Urinary bladder (tissue), 4 donors: ENCODE measurements around the gene RPL19. TPM values are rescaled to one million over a fixed set of nuclear protein-coding genes. Genes with fewer than 3 reads are reported as not detected.
A peak's percentile ranks its signal among the peaks of the same experiment; 100 is the strongest.

Experiments
- DNase-seq: peaks from one replicate; pipeline ENCODE4 v3.0.0-alpha.2; 2015; ENCODE audit errors: extremely low spot score
- H3K27ac ChIP-seq: one replicate; pipeline ENCODE4 v1.5.1; 2013; ENCODE audit warnings: low read depth, mild to moderate bottlenecking, moderate library complexity
- H3K36me3 ChIP-seq: one replicate; pipeline ENCODE4 v1.6.1; 2013; ENCODE audit warnings: mild to moderate bottlenecking, moderate library complexity; ENCODE audit not compliant: insufficient read depth
- H3K4me1 ChIP-seq: one replicate; pipeline ENCODE4 v1.6.1; 2013; ENCODE audit warnings: mild to moderate bottlenecking, moderate library complexity; ENCODE audit not compliant: insufficient read depth
- H3K4me3 ChIP-seq: one replicate; pipeline ENCODE4 v1.5.1; 2013; ENCODE audit warnings: low read depth, low read length
- WGBS: extraction: QIAGEN DNeasy Blood & Tissue Kit; methylation state at CpG from one replicate; pipeline ENCODE4 v1.1.7; 2013; 5-methylcytosine and 5-hydroxymethylcytosine counted together
- polyA plus RNA-seq: library from polyadenylated mRNA; stranded (reverse); fragments of 200-250 nt; gene quantifications from one replicate; pipeline ENCODE4 v1.2.3, GENCODE V29; 2013
- total RNA-seq: library from RNA; depleted of rRNA; stranded (reverse); fragments of >200 nt; gene quantifications from one replicate; pipeline ENCODE4 v1.2.3, GENCODE V29; 2014
- donor health status: healthy with polysubstance abuse.
- donor health status: healthy.

The RPL19 gene
- total and polyA plus RNA-seq, 2 donors = 1,329 to 2,653 TPM

- WGBS = 79% methylated on average over 9 of the region's 9 CpGs
- H3K4me3 ChIP-seq = no peak overlapping the region
- DNase-seq = no peak
- no peak overlapping the region for H3K27ac ChIP-seq
- H3K36me3 ChIP-seq = no peaks in the 10 kb centered on the region
- no peaks in the 10 kb centered on the region for H3K4me1 ChIP-seq
Observed at GRCh38 chr17:39213852-39214251, 13.8 kb downstream of the RPL19 start.

GRCh38 chr17:39217734-39218369, 17.8 kb downstream of the RPL19 start:
- H3K27ac ChIP-seq = no peak overlapping the region
- WGBS = 26% methylated on average over 24 of the region's 24 CpGs
- no peaks in the 10 kb centered on the region for H3K4me1 ChIP-seq
- DNase-seq = no peak
- no peaks in the 10 kb centered on the region for H3K36me3 ChIP-seq
- H3K4me3 ChIP-seq = no peak overlapping the region

GRCh38 chr17:39218906-39219305, 18.8 kb downstream of the RPL19 start:
- Histone ChIP-seq H3K27ac (no peak overlapping the region), H3K4me1 (no peaks in the 10 kb centered on the region), H3K36me3 (no peaks in the 10 kb centered on the region), H3K4me3 (no peak overlapping the region)
- DNase-seq = no peak
- WGBS = 66% methylated on average over 8 of the region's 8 CpGs

GRCh38 chr17:39219647-39220154, 19.6 kb downstream of the RPL19 start:
- Histone ChIP-seq H3K27ac (no peak overlapping the region), H3K4me1 (no peaks in the 10 kb centered on the region), H3K4me3 (no peak overlapping the region), H3K36me3 (no peaks in the 10 kb centered on the region)
- WGBS = 66% methylated on average over 8 of the region's 8 CpGs
- no peak for DNase-seq

- Histone ChIP-seq H3K4me1 (no peaks in the 10 kb centered on the region), H3K4me3 (no peak overlapping the region), H3K36me3 (no peaks in the 10 kb centered on the region), H3K27ac (no peak overlapping the region)
- no peak for DNase-seq
- WGBS = 96% methylated on average over 6 of the region's 6 CpGs
Observed at GRCh38 chr17:39221572-39221971, 21.5 kb downstream of the RPL19 start.

GRCh38 chr17:39222151-39222550, 22.1 kb downstream of the RPL19 start:
- H3K4me3 ChIP-seq = no peak overlapping the region
- WGBS = 89% methylated on average over 7 of the region's 7 CpGs
- no peaks in the 10 kb centered on the region for H3K4me1 ChIP-seq
- no peak overlapping the region for H3K27ac ChIP-seq
- no peaks in the 10 kb centered on the region for H3K36me3 ChIP-seq
- DNase-seq = no peak

GRCh38 chr17:39222866-39223834, 23.1 kb downstream of the RPL19 start:
- no peak overlapping the region for H3K4me3 ChIP-seq
- WGBS = 79% methylated on average over 9 of the region's 9 CpGs
- no peaks in the 10 kb centered on the region for H3K36me3 ChIP-seq
- H3K4me1 ChIP-seq = no peaks in the 10 kb centered on the region
- DNase-seq = no peak
- no peak overlapping the region for H3K27ac ChIP-seq

GRCh38 chr17:39223907-39224777, 24.1 kb downstream of the RPL19 start:
- no peak overlapping the region for H3K4me3 ChIP-seq
- H3K4me1 ChIP-seq = no peaks in the 10 kb centered on the region
- 46% methylated on average over 33 of the region's 33 CpGs for WGBS
- DNase-seq = no peak
- H3K27ac ChIP-seq = no peak overlapping the region
- no peaks in the 10 kb centered on the region for H3K36me3 ChIP-seq

- Histone ChIP-seq H3K27ac (no peak overlapping the region), H3K4me1 (no peaks in the 10 kb centered on the region), H3K4me3 (peak overlapping the region; percentile 50), H3K36me3 (no peaks in the 10 kb centered on the region)
- DNase-seq = no peak
- WGBS = 2% methylated on average over 68 of the region's 68 CpGs
Observed at GRCh38 chr17:39224778-39225307, 24.8 kb downstream of the RPL19 start.

- no peaks in the 10 kb centered on the region for H3K36me3 ChIP-seq
- peak within 1 kb of the TSS; percentile 50 for H3K4me3 ChIP-seq
- no peak within 1 kb of the TSS for H3K27ac ChIP-seq
- H3K4me1 ChIP-seq = no peaks in the 10 kb centered on the region
- DNase-seq = no peak
- 2% methylated on average over 70 of the region's 71 CpGs for WGBS
Observed at GRCh38 chr17:39225308-39225958, 25.4 kb downstream of the RPL19 start, which contains the start of gene STAC2. STAC2 (minus strand) TSS chr17:39225945; CDS start chr17:39225502, 443 bp downstream.

- no peaks in the 10 kb centered on the region for H3K36me3 ChIP-seq
- H3K27ac ChIP-seq = no peak overlapping the region
- WGBS = 13% methylated on average over 24 of the region's 24 CpGs
- no peaks in the 10 kb centered on the region for H3K4me1 ChIP-seq
- peak; percentile 70 for DNase-seq
- H3K4me3 ChIP-seq = peak overlapping the region; percentile 50
Observed at GRCh38 chr17:39225959-39226683, 26.0 kb downstream of the RPL19 start.

- no peak for DNase-seq
- Histone ChIP-seq H3K36me3 (no peaks in the 10 kb centered on the region), H3K4me3 (no peak overlapping the region), H3K27ac (no peak overlapping the region), H3K4me1 (no peaks in the 10 kb centered on the region)
- WGBS = 61% methylated on average over 2 of the region's 2 CpGs
Observed at GRCh38 chr17:39227364-39227919, 27.4 kb downstream of the RPL19 start.
